Activated CD8-positive, alpha-beta T cell treated with anti-CD3 and anti-CD28 coated beads for 36 hours (primary cell): ENCODE results near the gene OR2T2. TPM values are rescaled to one million over a fixed set of nuclear protein-coding genes. Genes with fewer than 3 reads are reported as not detected.
"Not testable (repeated sequence)": the region's sequence is repeated elsewhere in the genome, so short reads cannot be mapped to it uniquely, and the experiment has no call there.

Source experiments
- ATAC-seq: fragments of 200-7000 bp; cut with Tn5 transposase; one replicate; pipeline ENCODE4 v1.10.0; 2021; ENCODE audit warnings: mild to moderate bottlenecking, moderate library complexity
- CTCF ChIA-PET: fragments of 350-600 bp; sonication (Branson Sonifier 250); formaldehyde crosslinking; loops from one replicate; lab custom pipeline; 2021; ENCODE audit warnings: antibody characterized with exemption; lab: Charles Lee
- POLR2A ChIA-PET: fragments of 350-600 bp; sonication (Branson Sonifier 250); formaldehyde crosslinking; loops from one replicate; lab custom pipeline; 2021; ENCODE audit warnings: antibody characterized with exemption; lab: Charles Lee
- DNase-seq: peaks from one replicate; pipeline ENCODE4 v3.0.0-alpha.2; 2020
- H3K27ac Mint-ChIP-seq: one replicate; pipeline ENCODE4 v1.8.0; 2021; ENCODE audit warnings: mild to moderate bottlenecking, mixed read lengths
- H3K27me3 Mint-ChIP-seq: one replicate; pipeline ENCODE4 v1.8.0; 2021; ENCODE audit warnings: mixed read lengths
- H3K36me3 Mint-ChIP-seq: one replicate; pipeline ENCODE4 v1.8.0; 2021; ENCODE audit warnings: low read depth, mixed read lengths
- H3K4me1 Mint-ChIP-seq: one replicate; pipeline ENCODE4 v1.8.0; 2021; ENCODE audit warnings: low read depth, mixed read lengths
- H3K4me3 Mint-ChIP-seq: one replicate; pipeline ENCODE4 v1.8.0; 2021; ENCODE audit warnings: mild to moderate bottlenecking, moderate library complexity, mixed read lengths
- H3K9me3 Mint-ChIP-seq: one replicate; pipeline ENCODE4 v1.8.0; 2021; ENCODE audit warnings: mixed read lengths
- CTCF ChIP-seq: fragments of 200-600 bp; IDR thresholded peaks from one replicate; pipeline ENCODE4 v1.8.0; 2022; ENCODE audit warnings: antibody characterized with exemption, mild to moderate bottlenecking
- intact Hi-C: fragments of 100-400 bp; cut with micrococcal nuclease; formaldehyde crosslinking; loops from one replicate; pipeline ENCODE4 v1.10.0; 2022
- total RNA-seq, 2 experiments: library from RNA; stranded (reverse); gene quantifications; one replicate each; pipeline ENCODE4 v1.2.3, GENCODE V29; 2021

OR2T2 gene
- total RNA-seq, 2 experiments from 2014 or later = not detected

GRCh38 chr1:248471154-248471553 lies 25.7 kb downstream of the OR2T2 start:
- Mint-ChIP-seq H3K4me1 (no peaks in the 10 kb centered on the region), H3K27me3 (no peaks in the 10 kb centered on the region), H3K36me3 (peaks cover 7% of the 10 kb centered on the region), H3K9me3 (peaks cover 8% of the 10 kb centered on the region), H3K4me3 (no peak overlapping the region), H3K27ac (no peak overlapping the region)
- no peak for TF ChIP-seq CTCF
- intact Hi-C loops = no loop called here
- ChIA-PET POLR2A (no interaction called here), CTCF (no interaction called here)
- no peak for DNase-seq
- ATAC-seq = no peak

- DNase-seq, H3K9me3 Mint-ChIP-seq, intact Hi-C loops, H3K4me1 Mint-ChIP-seq, H3K4me3 Mint-ChIP-seq, POLR2A ChIA-PET, H3K36me3 Mint-ChIP-seq, H3K27ac Mint-ChIP-seq, H3K27me3 Mint-ChIP-seq, CTCF ChIA-PET, ATAC-seq: not testable (repeated sequence)
Measured at GRCh38 chr1:248472111-248472510, 26.7 kb downstream of the OR2T2 start.

GRCh38 chr1:248473051-248473450 lies 27.6 kb downstream of the OR2T2 start, which contains the start of gene OR2T3:
Gene OR2T3 (plus strand): TSS chr1:248473351. CDS start chr1:248473351, 0 bp downstream.
- DNase-seq, H3K27ac Mint-ChIP-seq, H3K36me3 Mint-ChIP-seq, POLR2A ChIA-PET, H3K27me3 Mint-ChIP-seq, H3K4me3 Mint-ChIP-seq, CTCF ChIA-PET, H3K9me3 Mint-ChIP-seq, ATAC-seq, intact Hi-C loops, H3K4me1 Mint-ChIP-seq: not testable (repeated sequence)

GRCh38 chr1:248475660-248476059 lies 30.2 kb downstream of the OR2T2 start:
- intact Hi-C loops, H3K27me3 Mint-ChIP-seq, H3K27ac Mint-ChIP-seq, H3K36me3 Mint-ChIP-seq, H3K9me3 Mint-ChIP-seq, POLR2A ChIA-PET, ATAC-seq, H3K4me3 Mint-ChIP-seq, H3K4me1 Mint-ChIP-seq, CTCF ChIA-PET, DNase-seq: not testable (repeated sequence)

- DNase-seq (peak; percentile 33), ATAC-seq (peak; percentile 87)
- POLR2A ChIA-PET, H3K4me1 Mint-ChIP-seq, H3K36me3 Mint-ChIP-seq, intact Hi-C loops, H3K27me3 Mint-ChIP-seq, CTCF ChIA-PET, H3K9me3 Mint-ChIP-seq: not testable (repeated sequence)
- Mint-ChIP-seq H3K4me3 (peak overlapping the region; percentile 74), H3K27ac (peak overlapping the region; percentile 89)
Measured at GRCh38 chr1:248481686-248482579, 36.5 kb downstream of the OR2T2 start.

GRCh38 chr1:248488289-248488688 lies 42.9 kb downstream of the OR2T2 start, which contains the start of gene OR2T5:
Gene OR2T5 (plus strand): TSS chr1:248488589. CDS start chr1:248488589, 0 bp downstream.
- H3K27ac Mint-ChIP-seq, H3K9me3 Mint-ChIP-seq, H3K4me1 Mint-ChIP-seq, H3K4me3 Mint-ChIP-seq, intact Hi-C loops, ATAC-seq, H3K36me3 Mint-ChIP-seq, POLR2A ChIA-PET, H3K27me3 Mint-ChIP-seq, DNase-seq, CTCF ChIA-PET: not testable (repeated sequence)

- H3K27ac Mint-ChIP-seq, H3K4me1 Mint-ChIP-seq, H3K4me3 Mint-ChIP-seq, DNase-seq, H3K27me3 Mint-ChIP-seq, H3K9me3 Mint-ChIP-seq, ATAC-seq, H3K36me3 Mint-ChIP-seq, intact Hi-C loops, POLR2A ChIA-PET, CTCF ChIA-PET: not testable (repeated sequence)
Measured at GRCh38 chr1:248496661-248497060, 51.2 kb downstream of the OR2T2 start.

- H3K36me3 Mint-ChIP-seq, intact Hi-C loops, H3K27ac Mint-ChIP-seq, ATAC-seq, CTCF ChIA-PET, H3K27me3 Mint-ChIP-seq, H3K4me3 Mint-ChIP-seq, H3K4me1 Mint-ChIP-seq, DNase-seq, POLR2A ChIA-PET, H3K9me3 Mint-ChIP-seq: not testable (repeated sequence)
Measured at GRCh38 chr1:248500305-248501035, 55.0 kb downstream of the OR2T2 start.

Other genes with a start within 250 kb of the OR2T2 start
- gene OR2M3, start 248.4 kb upstream of the OR2T2 start, total RNA-seq = not detected
- gene OR2M4, start 214.2 kb upstream of the OR2T2 start, total RNA-seq = not detected
- gene OR2T33, start 167.7 kb upstream of the OR2T2 start, total RNA-seq = not detected
- not detected for gene OR2T12, start 142.2 kb upstream of the OR2T2 start, total RNA-seq
- gene OR2M7, start 121.1 kb upstream of the OR2T2 start, total RNA-seq = not detected
- gene OR14C36, start 96.9 kb upstream of the OR2T2 start, total RNA-seq = not detected
- not detected for gene OR2T4, start 84.0 kb upstream of the OR2T2 start, total RNA-seq
- not detected for gene OR2T6, start 69.9 kb upstream of the OR2T2 start, total RNA-seq
- gene OR2T1, start 42.6 kb upstream of the OR2T2 start, total RNA-seq = not detected
- not detected for gene OR2T3, start 27.7 kb downstream of the OR2T2 start, total RNA-seq
- not detected for gene OR2T5, start 43.0 kb downstream of the OR2T2 start, total RNA-seq
- gene OR2G6, start 62.4 kb downstream of the OR2T2 start, total RNA-seq = not detected
- gene OR2T29, start 117.1 kb downstream of the OR2T2 start, total RNA-seq = not detected
- gene OR2T34, start 129.1 kb downstream of the OR2T2 start, total RNA-seq = not detected
- gene OR2T10, start 152.1 kb downstream of the OR2T2 start, total RNA-seq = not detected
- gene OR2T11, start 189.5 kb downstream of the OR2T2 start, total RNA-seq = not detected
- not detected for gene OR2T35, start 199.6 kb downstream of the OR2T2 start, total RNA-seq
- gene OR2T27, start 209.9 kb downstream of the OR2T2 start, total RNA-seq = not detected